Thyroid gland (tissue), 4 donors: ENCODE results near the gene PPIP5K1. TPM values are rescaled to one million over a fixed set of nuclear protein-coding genes. Genes with fewer than 3 reads are reported as not detected.
"Not testable (repeated sequence)": the region's sequence is repeated elsewhere in the genome, so short reads cannot be mapped to it uniquely, and the experiment has no call there.

Source experiments
- DNase-seq, 2 donors: peaks; one replicate each; pipeline ENCODE4 v3.0.0-alpha.2; 2019
- H3K27ac ChIP-seq, 3 donors: fragments of 200-600 bp; sonication (generic); 1 replicate in 2 of 3; 2 replicates in 1 of 3; pipeline ENCODE4 v1.5.1; 2016 to 2019; ENCODE audit warnings: mild to moderate bottlenecking in 1 of 3, moderate library complexity in 1 of 3
- H3K27me3 ChIP-seq: fragments of 200-600 bp; sonication (generic); one replicate; pipeline ENCODE4 v1.5.1; 2019
- H3K36me3 ChIP-seq, 2 donors: fragments of 200-600 bp; sonication (generic); one replicate each; pipeline ENCODE4 v1.5.1; 2016 to 2019
- H3K4me1 ChIP-seq, 2 donors: fragments of 200-600 bp; sonication (generic); one replicate each; pipeline ENCODE4 v1.5.1; 2017 to 2019
- H3K4me3 ChIP-seq, 3 donors: fragments of 200-600 bp; sonication (generic); replicated peaks in 1 of 3; 1 replicate in 2 of 3; 2 replicates in 1 of 3; pipeline ENCODE4 v1.5.1; 2016; ENCODE audit warnings: mild to moderate bottlenecking in 1 of 3
- H3K9me3 ChIP-seq: fragments of 200-600 bp; sonication (generic); one replicate; pipeline ENCODE4 v1.5.1; 2017
- CTCF ChIP-seq, 6 experiments: fragments of 200-600 bp in 3 of 6; fragments of 450-650 bp in 3 of 6; sonication (generic) in 3 of 6; IDR thresholded peaks; one replicate each; pipeline ENCODE4 v1.5.1; 2016 to 2019; ENCODE audit warnings: antibody characterized with exemption in 6 of 6, mild to moderate bottlenecking in 2 of 6, inconsistent platforms in 1 of 6, moderate library complexity in 1 of 6
- POLR2A ChIP-seq, 2 donors: fragments of 450-650 bp; IDR thresholded peaks; one replicate each; pipeline ENCODE4 v1.6.1; 2017; ENCODE audit warnings: antibody characterized with exemption in 2 of 2, mild to moderate bottlenecking in 2 of 2, moderate library complexity in 1 of 2
- WGBS, 2 donors: methylation state at CpG; one replicate each; pipeline ENCODE4 v1.1.5; 2017; 5-methylcytosine and 5-hydroxymethylcytosine counted together
- intact Hi-C: fragments of 100-400 bp; cut with DNase I; formaldehyde crosslinking; loops from one replicate; pipeline ENCODE4 v1.15.1; 2023
- total RNA-seq, 4 donors: library from RNA; depleted of rRNA; stranded (reverse); fragments of >200 nt; gene quantifications; one replicate each; pipeline ENCODE4 v1.2.3, GENCODE V29; 2016

The PPIP5K1 gene
- 100 to 1,000 TPM in 1 of 4 donors, 10 to 100 TPM in 3; 26.3 to 107 (median 52.3) TPM for total RNA-seq

GRCh38 chr15:43589778-43590466 lies at the start of gene PPIP5K1:
PPIP5K1 (minus strand) TSS chr15:43590208; CDS start chr15:43584504, 5,704 bp downstream.
- H3K27ac ChIP-seq, H3K4me3 ChIP-seq, DNase-seq, H3K36me3 ChIP-seq, H3K27me3 ChIP-seq, intact Hi-C loops, H3K9me3 ChIP-seq, H3K4me1 ChIP-seq: not testable (repeated sequence)
- WGBS, 2 donors: no CpG with 5 or more reads among the region's 54 CpGs

- DNase-seq, H3K9me3 ChIP-seq, H3K36me3 ChIP-seq, H3K4me3 ChIP-seq, intact Hi-C loops, H3K27ac ChIP-seq, H3K27me3 ChIP-seq, H3K4me1 ChIP-seq: not testable (repeated sequence)
- 89 to 94% methylated on average over 8 of the region's 8 CpGs for WGBS, 2 donors
These were observed 48.6 kb upstream of the PPIP5K1 start for GRCh38 chr15:43638464-43639204.

- intact Hi-C loops, H3K27me3 ChIP-seq, H3K9me3 ChIP-seq, H3K27ac ChIP-seq, DNase-seq, H3K36me3 ChIP-seq, H3K4me3 ChIP-seq: not testable (repeated sequence)
- H3K4me1 ChIP-seq: peaks cover 13 to 14% of the 10 kb centered on the region in 2 donors
These were observed 36.9 kb upstream of the PPIP5K1 start for GRCh38 chr15:43626937-43627336.

GRCh38 chr15:43625106-43625505 lies 35.1 kb upstream of the PPIP5K1 start:
- WGBS, 2 donors: 15 to 20% methylated on average over 5 of the region's 5 CpGs
- no peak overlapping the region for H3K27ac ChIP-seq
- no peak for TF ChIP-seq CTCF (IDR thresholded peaks at IDR 0.05)
- no peak for TF ChIP-seq POLR2A (IDR thresholded peaks at IDR 0.05)
- intact Hi-C loops: no loop called here
- no peaks in the 10 kb centered on the region for H3K9me3 ChIP-seq
- H3K36me3 ChIP-seq: no peaks in the 10 kb centered on the region
- peaks cover 13 to 14% of the 10 kb centered on the region in 2 donors for H3K4me1 ChIP-seq
- no peaks in the 10 kb centered on the region for H3K27me3 ChIP-seq
- no peak overlapping the region for H3K4me3 ChIP-seq
- DNase-seq: no peak

- H3K9me3 ChIP-seq, DNase-seq, H3K36me3 ChIP-seq, H3K4me3 ChIP-seq, intact Hi-C loops, H3K27me3 ChIP-seq, H3K27ac ChIP-seq: not testable (repeated sequence)
- 67 to 72% methylated on average over 6 of the region's 7 CpGs for WGBS, 2 donors
- H3K4me1 ChIP-seq: peaks cover 13 to 14% of the 10 kb centered on the region in 2 donors
These were observed 32.2 kb upstream of the PPIP5K1 start for GRCh38 chr15:43622068-43622799.

- intact Hi-C loops, H3K4me3 ChIP-seq, H3K4me1 ChIP-seq, H3K27ac ChIP-seq, H3K27me3 ChIP-seq, H3K36me3 ChIP-seq, H3K9me3 ChIP-seq, DNase-seq: not testable (repeated sequence)
- no CpG with 5 or more reads among the region's 2 CpGs for WGBS, 2 donors
These were observed 28.7 kb upstream of the PPIP5K1 start, which contains the start of gene STRC for GRCh38 chr15:43618700-43619099. STRC (minus strand) TSS chr15:43618800; CDS start chr15:43618722, 78 bp downstream.

- WGBS, 2 donors: no CpG with 5 or more reads among the region's 8 CpGs
- intact Hi-C loops: not testable (repeated sequence)
These were observed 27.7 kb upstream of the PPIP5K1 start for GRCh38 chr15:43617750-43618149.

GRCh38 chr15:43602233-43602632 lies 12.2 kb upstream of the PPIP5K1 start:
- H3K9me3 ChIP-seq, intact Hi-C loops, H3K4me1 ChIP-seq, H3K4me3 ChIP-seq, H3K27me3 ChIP-seq, H3K36me3 ChIP-seq: not testable (repeated sequence)
- DNase-seq: peak; percentile 93 to 95
- peak overlapping the region; percentile 39 to 57 (median 40) for H3K27ac ChIP-seq
- 35 to 36% methylated on average over 6 of the region's 6 CpGs for WGBS, 2 donors

More at GRCh38 chr15:43617750-43618149, 27.7 kb upstream of the PPIP5K1 start:
- H3K27ac ChIP-seq, H3K4me1 ChIP-seq, H3K36me3 ChIP-seq, H3K4me3 ChIP-seq, DNase-seq, H3K9me3 ChIP-seq, H3K27me3 ChIP-seq: not testable (repeated sequence)

- intact Hi-C loops, H3K27me3 ChIP-seq, H3K27ac ChIP-seq, H3K4me1 ChIP-seq, H3K9me3 ChIP-seq, H3K36me3 ChIP-seq, DNase-seq, H3K4me3 ChIP-seq: not testable (repeated sequence)
- WGBS, 2 donors: no CpG with 5 or more reads among the region's 2 CpGs
These were observed 10.2 kb upstream of the PPIP5K1 start for GRCh38 chr15:43600200-43600599.

- H3K27ac ChIP-seq, H3K9me3 ChIP-seq, intact Hi-C loops, H3K4me3 ChIP-seq, H3K27me3 ChIP-seq, H3K36me3 ChIP-seq, H3K4me1 ChIP-seq, DNase-seq: not testable (repeated sequence)
- 87 to 94% methylated on average over 6 of the region's 6 CpGs for WGBS, 2 donors
These were observed 9.1 kb upstream of the PPIP5K1 start for GRCh38 chr15:43599131-43599530.

- H3K27ac ChIP-seq, H3K9me3 ChIP-seq, intact Hi-C loops, H3K27me3 ChIP-seq, H3K36me3 ChIP-seq, H3K4me3 ChIP-seq, H3K4me1 ChIP-seq, DNase-seq: not testable (repeated sequence)
- no CpG with 5 or more reads among the region's 43 CpGs for WGBS, 2 donors
These were observed 3.6 kb upstream of the PPIP5K1 start, which contains the start of gene CKMT1B for GRCh38 chr15:43593328-43594190. CKMT1B (plus strand) TSS chr15:43594027; CDS start chr15:43594219, 192 bp downstream.
